Trophoblast cell (in vitro differentiated cells and primary cell): ENCODE results near the gene ADAM23.

Source experiments
- DNase-seq, 2 donors: peaks; one replicate each; pipeline ENCODE4 v3.0.0-alpha.2; 2016
- H2AFZ ChIP-seq: 2 replicates; pipeline ENCODE4 v1.6.1; 2013; ENCODE audit warnings: low read length, moderate library complexity, mild to moderate bottlenecking; ENCODE audit not compliant: insufficient read depth, poor library complexity
- H2AK5ac ChIP-seq: 2 replicates; pipeline ENCODE4 v1.6.1; 2013; ENCODE audit warnings: mild to moderate bottlenecking, low read length
- H2BK120ac ChIP-seq: 2 replicates; pipeline ENCODE4 v1.6.1; 2013; ENCODE audit warnings: low read length, mild to moderate bottlenecking, moderate library complexity; ENCODE audit not compliant: insufficient read depth, poor library complexity
- H2BK12ac ChIP-seq: 2 replicates; pipeline ENCODE4 v1.6.1; 2013; ENCODE audit warnings: mild to moderate bottlenecking, low read length, moderate library complexity
- H2BK5ac ChIP-seq: 2 replicates; pipeline ENCODE4 v1.6.1; 2013; ENCODE audit warnings: low read length, low read depth, moderate library complexity, mild to moderate bottlenecking; ENCODE audit not compliant: poor library complexity
- H3K14ac ChIP-seq: 2 replicates; pipeline ENCODE4 v1.6.1; 2013; ENCODE audit warnings: mild to moderate bottlenecking, low read length
- H3K18ac ChIP-seq: 2 replicates; pipeline ENCODE4 v1.6.1; 2013; ENCODE audit warnings: mild to moderate bottlenecking, low read length
- H3K23ac ChIP-seq: 2 replicates; pipeline ENCODE4 v1.6.1; 2013; ENCODE audit warnings: low read length
- H3K27ac ChIP-seq: 2 replicates; pipeline ENCODE4 v1.5.1; 2013; ENCODE audit warnings: low read depth, mild to moderate bottlenecking, inconsistent platforms, low read length, moderate library complexity
- H3K27me3 ChIP-seq: 2 replicates; pipeline ENCODE4 v1.6.1; 2013; ENCODE audit warnings: inconsistent platforms, mild to moderate bottlenecking, low read length, moderate library complexity; ENCODE audit not compliant: insufficient read depth
- H3K36me3 ChIP-seq, 2 experiments: 1 replicate in 1 of 2; 2 replicates in 1 of 2; pipeline ENCODE4 v1.6.1; 2013; ENCODE audit warnings: low read length in 2 of 2, mild to moderate bottlenecking in 2 of 2, moderate library complexity in 1 of 2; ENCODE audit not compliant: insufficient read depth in 2 of 2, control insufficient read depth in 1 of 2
- H3K4ac ChIP-seq: 2 replicates; pipeline ENCODE4 v1.6.1; 2013; ENCODE audit warnings: low read depth, mild to moderate bottlenecking, low read length, moderate library complexity
- H3K4me1 ChIP-seq, 2 experiments: 1 replicate in 1 of 2; 2 replicates in 1 of 2; pipeline ENCODE4 v1.6.1; 2013; ENCODE audit warnings: low read length in 2 of 2, mild to moderate bottlenecking in 2 of 2, moderate library complexity in 1 of 2; ENCODE audit not compliant: insufficient read depth in 2 of 2, control insufficient read depth in 1 of 2
- H3K4me2 ChIP-seq: 2 replicates; pipeline ENCODE4 v1.6.1; 2013; ENCODE audit warnings: inconsistent platforms, mild to moderate bottlenecking, low read length, moderate library complexity
- H3K4me3 ChIP-seq: 2 replicates; pipeline ENCODE4 v1.5.1; 2013; ENCODE audit warnings: mild to moderate bottlenecking, low read depth, low read length, inconsistent platforms
- H3K79me1 ChIP-seq: one replicate; pipeline ENCODE4 v1.6.1; 2013; ENCODE audit warnings: low read length
- H3K79me2 ChIP-seq: 2 replicates; pipeline ENCODE4 v1.6.1; 2013; ENCODE audit warnings: low read length, mild to moderate bottlenecking; ENCODE audit not compliant: control insufficient read depth, insufficient read depth, poor library complexity
- H3K9ac ChIP-seq: 2 replicates; pipeline ENCODE4 v1.6.1; 2013; ENCODE audit warnings: mild to moderate bottlenecking, low read length
- H3K9me3 ChIP-seq: 2 replicates; pipeline ENCODE4 v1.6.1; 2013; ENCODE audit warnings: low read depth, mild to moderate bottlenecking, control low read depth, inconsistent platforms, low read length; ENCODE audit not compliant: insufficient read depth
- H4K12ac ChIP-seq: 2 replicates; pipeline ENCODE4 v1.6.1; 2013; ENCODE audit warnings: low read depth, mild to moderate bottlenecking, low read length, moderate library complexity
- H4K8ac ChIP-seq: 2 replicates; pipeline ENCODE4 v1.6.1; 2013; ENCODE audit warnings: low read depth, mild to moderate bottlenecking, low read length, moderate library complexity
- H4K91ac ChIP-seq: one replicate; pipeline ENCODE4 v1.6.1; 2013; ENCODE audit warnings: low read depth, mild to moderate bottlenecking, low read length, moderate library complexity
- WGBS: extraction: QIAGEN DNeasy Blood & Tissue Kit; methylation state at CpG from one replicate; pipeline ENCODE4 v1.1.7; 2013; ENCODE audit warnings: missing lambda C conversion rate; ENCODE audit not compliant: insufficient read length, insufficient coverage; ENCODE audit errors: extremely low coverage; 5-methylcytosine and 5-hydroxymethylcytosine counted together

Gene ADAM23

GRCh38 chr2:206570199-206570598, 126.9 kb downstream of the ADAM23 start:
- Histone ChIP-seq H3K27me3 (no peaks in the 10 kb centered on the region), H3K4ac (no peak overlapping the region), H2AK5ac (no peak overlapping the region), H3K4me2 (no peak overlapping the region), H2BK5ac (no peak overlapping the region), H3K27ac (no peak overlapping the region), H4K8ac (no peak overlapping the region), H3K9ac (no peak overlapping the region), H4K12ac (no peak overlapping the region), H3K4me1 (no peaks in the 10 kb centered on the region), H4K91ac (no peak overlapping the region), H3K4me3 (no peak overlapping the region), H3K9me3 (peaks cover 3% of the 10 kb centered on the region), H3K18ac (no peak overlapping the region), H3K14ac (no peak overlapping the region), H2BK120ac (no peak overlapping the region), H3K36me3 (no peaks in the 10 kb centered on the region), H3K79me2 (no peaks in the 10 kb centered on the region), H3K23ac (no peak overlapping the region), H2BK12ac (no peak overlapping the region), H2AFZ (no peak overlapping the region), H3K79me1 (no peaks in the 10 kb centered on the region)
- DNase-seq, result no peak

- no peak overlapping the region for H4K8ac ChIP-seq
- no peak overlapping the region for H3K23ac ChIP-seq
- WGBS, result no CpG with 5 or more reads among the region's 3 CpGs
- H4K91ac ChIP-seq, result no peak overlapping the region
- H3K9me3 ChIP-seq, result no peaks in the 10 kb centered on the region
- no peak overlapping the region for H4K12ac ChIP-seq
- H3K27ac ChIP-seq, result no peak overlapping the region
- DNase-seq, result peak in 1 of 2 donors; percentile 22
- H3K4me2 ChIP-seq, result no peak overlapping the region
- H2BK120ac ChIP-seq, result no peak overlapping the region
- H3K27me3 ChIP-seq, result no peaks in the 10 kb centered on the region
- no peak overlapping the region for H3K18ac ChIP-seq
- no peak overlapping the region for H3K9ac ChIP-seq
- no peak overlapping the region for H2AFZ ChIP-seq
- no peak overlapping the region for H2AK5ac ChIP-seq
- H3K4me1 ChIP-seq, result no peaks in the 10 kb centered on the region
- H2BK12ac ChIP-seq, result no peak overlapping the region
- H3K36me3 ChIP-seq, result no peaks in the 10 kb centered on the region
- H3K79me2 ChIP-seq, result no peaks in the 10 kb centered on the region
- H3K14ac ChIP-seq, result no peak overlapping the region
- H3K4me3 ChIP-seq, result no peak overlapping the region
- no peak overlapping the region for H2BK5ac ChIP-seq
- H3K79me1 ChIP-seq, result no peaks in the 10 kb centered on the region
- no peak overlapping the region for H3K4ac ChIP-seq
Observed at GRCh38 chr2:206572725-206573124, 129.4 kb downstream of the ADAM23 start.

GRCh38 chr2:206573793-206574192, 130.5 kb downstream of the ADAM23 start:
- Histone ChIP-seq H3K79me1 (no peaks in the 10 kb centered on the region), H3K18ac (no peak overlapping the region), H2BK5ac (no peak overlapping the region), H3K4me2 (no peak overlapping the region), H2BK12ac (no peak overlapping the region), H3K4ac (no peak overlapping the region), H2AFZ (no peak overlapping the region), H3K79me2 (no peaks in the 10 kb centered on the region), H3K9me3 (no peaks in the 10 kb centered on the region), H4K8ac (no peak overlapping the region), H3K4me3 (no peak overlapping the region), H4K12ac (no peak overlapping the region), H2BK120ac (no peak overlapping the region), H4K91ac (no peak overlapping the region), H3K27ac (no peak overlapping the region), H3K23ac (no peak overlapping the region), H3K36me3 (no peaks in the 10 kb centered on the region), H2AK5ac (no peak overlapping the region), H3K27me3 (no peaks in the 10 kb centered on the region), H3K14ac (no peak overlapping the region), H3K4me1 (no peaks in the 10 kb centered on the region), H3K9ac (no peak overlapping the region)
- WGBS, result no CpG with 5 or more reads among the region's 6 CpGs
- DNase-seq, result no peak

- H2AFZ ChIP-seq, result no peak overlapping the region
- H3K4me2 ChIP-seq, result no peak overlapping the region
- H3K27me3 ChIP-seq, result no peaks in the 10 kb centered on the region
- no peak overlapping the region for H2BK120ac ChIP-seq
- H3K4me3 ChIP-seq, result no peak overlapping the region
- DNase-seq, result no peak
- H3K36me3 ChIP-seq, result no peaks in the 10 kb centered on the region
- no peak overlapping the region for H2AK5ac ChIP-seq
- no peak overlapping the region for H2BK5ac ChIP-seq
- H3K9me3 ChIP-seq, result no peaks in the 10 kb centered on the region
- no peak overlapping the region for H4K12ac ChIP-seq
- H3K27ac ChIP-seq, result no peak overlapping the region
- H3K79me1 ChIP-seq, result no peaks in the 10 kb centered on the region
- no peak overlapping the region for H3K9ac ChIP-seq
- H3K4ac ChIP-seq, result no peak overlapping the region
- no peak overlapping the region for H3K23ac ChIP-seq
- whole genome bisulfite sequencing, result no CpG with 5 or more reads among the region's 11 CpGs
- no peak overlapping the region for H4K91ac ChIP-seq
- no peaks in the 10 kb centered on the region for H3K79me2 ChIP-seq
- H3K4me1 ChIP-seq, result no peaks in the 10 kb centered on the region
- no peak overlapping the region for H2BK12ac ChIP-seq
- no peak overlapping the region for H3K14ac ChIP-seq
- H3K18ac ChIP-seq, result no peak overlapping the region
- H4K8ac ChIP-seq, result no peak overlapping the region
Observed at GRCh38 chr2:206584323-206585116, 141.2 kb downstream of the ADAM23 start.
